AG08395 (cell line): ENCODE data around the gene FBXO40.
"Not testable (repeated sequence)": the region's sequence is repeated elsewhere in the genome, so short reads cannot be mapped to it uniquely, and the experiment has no call there.

ENCODE experiments used
- DNase-seq: peaks from one replicate; pipeline ENCODE4 v3.0.0; 2012; ENCODE audit warnings: mixed read lengths, low spot score

Gene FBXO40, protein sequence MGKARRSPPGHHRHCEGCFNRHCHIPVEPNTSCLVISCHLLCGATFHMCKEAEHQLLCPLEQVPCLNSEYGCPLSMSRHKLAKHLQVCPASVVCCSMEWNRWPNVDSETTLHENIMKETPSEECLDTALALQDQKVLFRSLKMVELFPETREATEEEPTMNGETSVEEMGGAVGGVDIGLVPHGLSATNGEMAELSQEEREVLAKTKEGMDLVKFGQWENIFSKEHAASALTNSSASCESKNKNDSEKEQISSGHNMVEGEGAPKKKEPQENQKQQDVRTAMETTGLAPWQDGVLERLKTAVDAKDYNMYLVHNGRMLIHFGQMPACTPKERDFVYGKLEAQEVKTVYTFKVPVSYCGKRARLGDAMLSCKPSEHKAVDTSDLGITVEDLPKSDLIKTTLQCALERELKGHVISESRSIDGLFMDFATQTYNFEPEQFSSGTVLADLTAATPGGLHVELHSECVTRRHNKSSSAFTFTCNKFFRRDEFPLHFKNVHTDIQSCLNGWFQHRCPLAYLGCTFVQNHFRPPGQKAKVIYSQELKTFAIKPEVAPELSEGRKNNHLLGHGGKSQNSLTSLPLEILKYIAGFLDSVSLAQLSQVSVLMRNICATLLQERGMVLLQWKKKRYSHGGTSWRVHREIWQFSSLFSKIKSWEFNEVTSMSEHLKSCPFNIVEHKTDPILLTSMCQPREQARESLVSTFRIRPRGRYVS

DNA sequence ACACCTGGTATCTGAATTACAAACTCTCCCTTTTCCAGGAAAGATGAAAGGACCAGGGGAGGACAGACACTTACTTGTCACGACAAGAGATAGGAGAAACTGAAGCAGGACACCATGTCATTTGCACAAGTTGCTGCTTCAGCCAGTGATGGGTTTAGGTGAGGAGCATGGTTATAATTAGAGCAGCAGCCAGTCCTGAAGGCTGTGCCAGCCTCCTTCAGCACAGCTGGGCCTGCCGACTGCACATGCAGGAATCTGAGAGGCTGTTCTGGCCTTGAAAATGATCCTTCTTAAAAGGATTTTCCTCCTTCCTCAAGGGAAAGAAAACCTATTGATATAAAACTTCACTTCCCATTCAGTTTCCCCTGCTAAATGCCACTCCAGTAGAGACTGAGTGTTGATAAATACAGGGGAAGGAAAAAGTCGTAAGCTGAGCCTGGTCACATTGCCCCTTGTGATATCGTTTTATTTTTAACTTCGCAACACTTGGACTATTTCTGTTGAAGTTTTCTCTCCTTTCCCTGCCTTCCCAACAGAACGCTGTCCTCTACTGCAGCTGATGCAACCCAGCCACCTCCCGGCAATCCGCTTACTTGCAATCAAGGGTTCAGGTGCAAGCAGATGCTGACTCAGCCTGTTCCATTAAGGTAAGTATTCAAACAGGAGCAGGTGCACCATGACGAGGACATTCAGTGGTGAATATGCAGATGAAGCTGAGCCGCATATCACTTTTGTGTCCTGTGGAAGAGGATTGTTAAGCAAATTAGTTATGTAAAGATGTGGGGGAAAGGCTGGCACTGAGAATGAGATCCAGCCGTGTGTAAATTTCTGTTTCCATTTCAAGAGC, at the start of gene FBXO40:
TSS of gene FBXO40 (plus strand) at position 524 of the 847 bp plus-strand sequence. CDS start 27,197 bp downstream, outside the sequence.
- DNase-seq, result no peak

DNA sequence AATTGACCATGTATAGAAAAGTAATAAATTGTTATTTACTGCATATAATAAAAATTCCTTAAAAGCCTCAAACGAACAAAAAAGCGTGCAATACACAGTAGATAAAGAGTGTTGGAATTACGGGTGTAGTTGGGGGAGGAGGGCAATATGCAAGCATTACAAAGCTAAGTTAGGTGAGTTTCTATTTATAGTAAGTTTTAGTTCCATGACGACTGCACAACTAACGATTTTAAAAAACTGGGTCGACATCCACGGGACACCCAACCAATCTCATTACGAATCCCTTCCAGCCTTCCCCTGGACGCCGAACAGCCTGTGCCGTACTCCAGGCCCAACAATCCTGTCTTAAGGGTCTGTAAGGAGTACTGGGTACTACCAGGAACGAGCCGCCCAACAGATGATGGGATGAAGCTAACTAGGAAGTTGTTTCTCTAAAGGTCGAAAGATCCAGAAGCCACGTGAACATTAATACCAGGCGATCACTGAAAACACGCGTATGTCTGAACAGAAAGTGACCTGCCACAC, 48.1 kb upstream of the FBXO40 start:
- peak; percentile 16 for DNase-seq

DNA sequence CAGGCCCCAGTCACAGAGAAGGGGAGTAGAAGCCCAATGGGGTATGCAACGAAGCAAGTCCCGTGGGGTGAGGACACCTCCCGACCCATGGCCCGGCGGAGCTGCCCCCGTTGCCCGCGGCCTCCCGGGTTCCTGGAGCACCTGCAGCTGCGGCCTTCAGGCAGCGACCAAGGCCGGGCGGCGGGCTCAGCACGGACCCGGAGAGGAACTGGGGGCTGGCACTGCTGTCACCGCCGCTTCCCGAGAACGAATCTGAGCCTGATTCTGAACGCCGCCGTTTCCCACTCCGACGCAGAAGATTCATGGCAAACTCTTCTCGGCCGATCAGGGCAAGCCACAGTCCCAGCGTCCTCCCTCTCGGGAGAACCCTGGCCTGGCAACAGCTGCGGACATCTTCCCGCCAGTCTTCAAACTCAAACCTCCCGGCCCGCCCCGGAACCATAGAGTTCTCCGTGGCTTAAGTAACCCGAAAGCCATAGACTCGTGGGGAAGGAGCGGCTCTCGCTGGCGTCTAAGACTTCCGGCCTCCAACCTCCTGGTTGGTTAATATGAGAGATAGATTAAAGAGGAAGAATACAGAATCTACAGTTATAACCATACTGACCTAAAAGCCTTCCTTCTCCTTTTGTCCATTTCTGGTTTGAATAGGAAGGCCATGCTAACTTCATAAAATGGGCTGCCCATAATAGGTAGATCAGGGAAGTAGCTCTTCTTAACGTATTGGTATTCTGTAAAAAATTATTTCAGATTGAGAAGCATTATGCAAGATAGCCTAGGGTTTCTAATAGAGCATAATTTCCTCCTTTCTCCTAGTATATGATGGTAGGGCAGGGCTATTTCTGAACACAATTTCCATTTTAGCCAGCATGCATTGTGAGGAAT, 47.4 kb upstream of the FBXO40 start, which contains the start of gene POLQ:
TSS of gene POLQ (minus strand) at position 415 of the 882 bp plus-strand sequence. CDS start at position 304, 111 bp downstream.
- DNase-seq, result peak; percentile 95

DNA sequence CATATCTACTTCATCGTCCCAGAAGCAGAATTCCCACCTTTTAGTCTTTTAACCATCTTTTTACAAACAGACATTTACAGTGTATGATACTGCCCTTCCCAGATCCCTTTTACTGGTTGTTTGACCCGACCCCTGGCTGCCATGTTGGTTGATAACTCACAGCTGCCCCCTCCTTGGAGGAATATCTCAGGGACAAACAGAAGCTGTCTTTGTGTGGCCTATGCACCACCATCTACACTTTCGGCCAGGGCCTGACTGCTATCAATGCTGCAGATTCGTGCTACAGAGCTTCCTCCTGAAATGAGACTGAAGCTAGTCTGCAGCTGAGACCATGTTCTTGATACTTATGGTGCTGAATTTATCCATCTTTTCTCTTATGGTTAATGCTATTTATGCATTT, 40.8 kb upstream of the FBXO40 start:
- DNase-seq, result no peak

DNA sequence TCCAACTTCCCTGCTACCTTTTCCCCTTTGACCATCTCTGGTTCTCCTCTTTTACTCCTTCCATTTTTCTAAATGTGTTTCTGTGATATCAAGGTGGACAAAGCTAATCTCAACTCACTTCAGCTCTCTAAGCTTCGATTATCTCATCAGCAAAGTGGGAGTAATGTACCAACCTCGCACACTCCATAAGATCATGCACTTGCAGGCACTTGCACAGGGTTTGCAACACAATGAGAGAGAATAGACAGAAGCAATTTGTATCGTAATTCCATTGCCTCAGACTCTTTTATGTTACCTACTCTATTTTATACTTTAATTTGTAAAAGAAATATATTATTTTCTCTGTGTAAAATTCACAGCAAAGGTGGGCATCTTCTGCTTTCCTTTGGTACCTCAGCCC, 40.4 kb upstream of the FBXO40 start:
- DNase-seq, result no peak

DNA sequence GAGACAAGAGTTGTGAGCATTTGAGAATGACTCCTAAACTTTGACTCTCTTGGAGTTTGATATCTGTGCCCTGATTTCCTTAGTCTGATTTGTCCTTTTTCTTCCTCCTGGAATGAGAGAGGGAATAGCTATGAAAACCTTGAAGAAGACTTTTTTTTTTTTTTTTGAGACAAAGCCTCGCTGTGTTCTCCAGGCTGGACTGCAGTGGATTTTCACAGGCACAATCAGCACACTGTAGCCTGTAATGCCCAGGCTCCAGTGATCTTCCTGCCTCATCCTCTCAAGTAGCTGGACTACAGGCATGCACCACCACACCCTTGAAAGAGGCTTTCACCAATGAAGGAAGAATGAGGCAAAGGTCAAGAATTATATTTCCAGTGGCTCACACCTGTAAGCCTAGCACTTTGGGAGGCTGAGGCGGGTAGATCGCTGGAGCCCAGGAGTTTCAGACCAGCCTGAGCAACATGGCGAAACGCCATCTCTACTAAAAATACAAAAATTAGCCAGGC, 35.7 kb upstream of the FBXO40 start:
- DNase-seq, result no peak

DNA sequence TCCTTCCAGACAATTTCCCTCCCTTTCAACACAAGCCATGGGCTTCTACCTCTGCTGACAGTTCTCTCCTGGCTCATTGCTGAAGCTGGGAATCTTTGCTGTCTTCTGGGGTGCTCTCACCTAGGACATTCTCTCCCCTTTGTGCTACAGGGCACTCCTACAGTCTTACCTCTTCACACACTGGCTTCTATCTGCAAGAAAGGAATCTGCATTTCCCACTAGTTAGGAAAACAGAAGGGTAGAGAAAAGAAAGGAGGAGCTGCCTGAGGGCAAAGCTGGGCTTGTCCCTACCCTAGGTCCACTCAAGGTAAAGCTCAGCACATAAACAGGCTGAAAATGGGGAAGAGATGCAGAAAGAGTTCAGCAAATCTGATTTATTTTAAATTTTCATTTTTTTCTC, 31.0 kb upstream of the FBXO40 start:
- no peak for DNase-seq

DNA sequence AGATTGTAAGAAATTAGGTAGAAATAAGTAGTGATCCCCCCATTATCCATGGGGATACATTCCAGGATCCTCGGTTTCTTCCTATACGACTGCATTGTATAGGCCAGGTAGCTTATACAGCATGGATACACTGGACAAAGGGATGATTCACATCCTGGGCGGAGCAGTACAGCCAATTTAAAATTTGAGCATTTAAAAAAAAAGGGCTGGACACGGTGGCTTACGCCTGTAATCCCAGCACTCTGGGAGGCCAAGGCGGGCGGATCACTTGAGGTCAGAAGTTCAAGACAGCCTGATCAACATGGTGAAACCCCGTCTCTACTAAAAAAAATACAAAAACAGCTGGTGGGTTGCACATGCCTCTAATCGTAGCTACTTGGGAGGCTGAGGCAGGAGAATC, 26.4 kb upstream of the FBXO40 start:
- no peak for DNase-seq

DNA sequence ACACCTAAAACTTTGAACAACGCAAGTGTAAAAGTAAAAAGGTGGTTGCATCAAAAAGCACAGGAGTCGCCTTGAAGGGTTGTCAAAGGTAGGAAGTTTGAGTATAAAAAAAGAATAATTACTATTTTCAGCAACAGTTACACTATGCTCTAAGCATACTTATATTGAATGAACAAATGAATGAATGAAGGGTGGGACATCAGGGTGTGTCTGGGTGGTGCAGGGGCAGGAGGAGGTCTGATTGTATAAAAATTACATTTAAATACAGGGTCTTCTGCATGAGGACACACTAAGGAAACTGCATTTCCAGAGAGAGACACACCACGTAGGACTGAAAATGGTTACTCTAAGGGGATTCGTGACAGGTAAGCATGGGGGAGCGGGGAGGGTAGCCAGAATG, 25.5 kb upstream of the FBXO40 start, which contains the start of gene ARGFX:
TSS of gene ARGFX (plus strand) at position 301 of the 400 bp plus-strand sequence. CDS start 2,765 bp downstream, outside the sequence.
- no peak for DNase-seq

DNA sequence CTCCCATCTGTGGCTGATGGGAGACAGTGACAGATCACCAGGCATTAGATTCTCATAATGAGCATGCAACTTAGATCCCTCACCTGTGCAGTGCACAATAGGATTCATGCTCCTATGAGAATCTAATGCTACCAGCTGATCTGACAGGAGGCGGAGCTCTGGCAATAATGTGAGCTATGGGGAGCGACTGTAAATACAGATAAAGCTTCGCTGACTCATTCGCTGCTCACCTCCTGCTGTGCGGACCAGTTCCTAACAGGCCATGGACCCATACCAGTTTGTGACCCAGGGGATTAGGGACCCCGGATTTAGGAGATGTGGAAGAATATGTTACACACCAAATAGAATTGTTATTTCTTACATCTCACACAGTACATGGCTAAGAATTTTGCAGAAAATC, 18.7 kb upstream of the FBXO40 start:
- DNase-seq, result no peak

DNA sequence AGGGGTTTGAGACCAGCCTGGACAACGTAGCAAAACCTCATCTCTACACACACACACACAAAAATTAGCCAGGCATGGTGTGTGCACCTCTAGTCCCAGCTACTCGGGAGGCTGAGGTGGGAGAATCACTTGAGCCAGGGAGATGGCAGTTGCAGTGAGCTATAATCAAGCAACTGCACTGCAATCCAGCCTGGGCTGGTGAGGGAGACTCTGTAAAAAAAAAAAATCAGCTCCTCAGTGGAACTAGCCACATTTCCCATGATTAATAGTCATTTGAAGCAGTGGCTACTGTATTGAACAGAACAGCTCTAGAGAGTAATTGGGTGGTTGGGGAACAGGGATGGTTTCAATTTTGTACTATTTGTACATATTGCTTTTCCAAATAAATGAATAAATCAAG, 11.5 kb upstream of the FBXO40 start:
- DNase-seq, result no peak

DNA sequence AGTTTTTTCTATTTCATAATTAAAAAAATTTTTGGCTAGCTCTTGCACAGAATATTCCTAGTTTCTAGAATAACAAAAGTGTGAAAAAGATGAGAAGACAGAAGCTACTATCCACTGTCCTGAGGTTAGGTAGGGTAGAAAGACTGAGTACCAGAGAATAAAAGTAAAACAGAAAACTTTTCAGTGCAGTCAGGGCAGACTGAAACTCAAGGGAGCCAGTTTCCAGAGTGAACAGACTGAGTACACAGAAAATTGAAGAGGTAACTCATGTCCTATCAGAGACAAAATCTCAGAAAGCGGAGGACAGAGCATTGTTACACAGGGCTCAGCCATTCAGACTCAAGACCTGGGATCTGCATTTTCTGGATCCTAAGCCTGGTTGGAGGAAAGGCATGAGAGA, 8.8 kb upstream of the FBXO40 start:
- no peak for DNase-seq

DNA sequence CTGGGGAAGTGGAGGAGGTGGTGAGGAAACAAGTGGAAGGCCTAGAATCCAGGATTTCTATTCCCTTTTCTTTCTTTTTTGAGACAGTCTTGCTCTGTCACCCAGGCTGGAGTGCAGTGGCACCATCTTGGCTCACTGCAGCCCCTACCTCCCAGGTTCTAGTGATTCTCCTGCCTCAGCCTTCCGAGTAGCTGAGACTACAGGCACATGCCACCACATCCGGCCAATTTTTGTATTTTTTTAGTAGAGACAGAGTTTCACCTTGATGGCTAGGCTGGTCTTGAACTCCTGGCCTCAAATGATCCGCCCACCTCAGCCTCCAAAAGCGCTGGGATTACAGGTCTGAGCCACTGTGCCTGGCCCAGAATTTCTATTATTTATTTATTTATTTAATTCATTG, 627 bp downstream of the FBXO40 start:
- DNase-seq, result not testable (repeated sequence)

DNA sequence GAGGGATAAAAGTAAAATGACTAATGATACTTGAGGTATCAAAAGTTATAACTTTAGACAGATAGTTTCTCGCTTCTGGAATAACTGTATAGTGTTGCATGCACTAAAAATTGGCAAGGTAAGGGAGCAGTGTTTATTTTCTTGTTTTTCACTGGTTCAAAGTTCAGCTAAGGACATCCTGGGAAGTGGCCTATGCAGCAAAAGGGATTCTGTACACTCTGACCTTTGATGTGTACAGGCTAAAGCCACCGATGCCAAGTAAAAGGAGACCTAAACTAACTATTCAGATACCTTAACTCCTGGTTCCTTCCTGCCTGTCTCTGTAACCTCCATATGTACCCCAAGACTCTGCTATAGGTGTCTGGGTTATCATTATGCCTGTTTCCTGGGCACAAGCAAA, 1.7 kb downstream of the FBXO40 start:
- no peak for DNase-seq

DNA sequence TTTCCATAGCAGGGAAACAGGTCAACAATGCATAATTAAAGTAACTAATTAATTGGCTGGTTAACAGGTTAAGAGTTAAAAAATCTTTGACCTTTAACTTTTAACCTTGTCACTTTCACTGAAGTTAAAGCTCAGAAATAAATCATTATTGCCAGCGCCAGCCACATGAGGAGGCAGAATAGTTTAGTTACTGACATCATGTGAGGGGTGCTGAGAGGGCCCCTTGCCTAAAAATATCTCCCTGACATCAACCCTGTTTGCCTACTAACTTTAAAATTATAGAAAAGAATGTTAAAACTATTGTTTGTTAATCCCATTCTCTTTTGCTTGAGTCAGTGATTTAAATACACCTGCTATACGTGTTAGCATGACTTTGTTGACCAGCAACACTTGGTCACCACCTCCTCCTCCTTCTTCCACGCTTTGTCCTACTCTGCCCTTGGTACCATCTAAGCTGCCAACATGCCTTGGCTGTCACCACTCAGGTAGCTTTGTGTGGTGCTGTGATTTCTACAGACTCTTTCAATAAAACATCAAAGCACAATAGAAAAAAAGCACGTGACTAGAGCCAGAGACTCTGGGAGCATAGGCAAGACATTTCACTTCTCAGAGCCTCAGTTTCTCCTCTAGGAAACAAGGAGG, 2.7 kb downstream of the FBXO40 start:
- no peak for DNase-seq

DNA sequence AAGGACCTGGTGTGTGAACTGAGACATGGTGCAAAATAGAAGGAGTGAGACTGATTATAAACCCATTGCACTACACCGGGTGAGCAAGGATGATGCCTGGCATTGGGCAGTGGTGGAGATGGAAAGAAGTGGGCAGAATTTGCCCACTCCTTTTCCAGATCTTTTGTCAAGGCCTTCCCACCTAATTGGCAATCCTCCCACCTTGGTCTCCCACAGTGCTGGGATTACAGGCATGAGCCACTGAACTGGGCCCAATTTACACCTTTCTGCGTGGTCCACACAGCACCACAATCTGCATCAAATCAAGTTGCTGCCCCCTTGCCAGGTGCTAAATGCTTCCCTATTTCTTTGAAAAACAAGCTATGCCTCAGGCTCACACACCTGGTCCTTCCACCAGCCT, 5.4 kb downstream of the FBXO40 start:
- no peak for DNase-seq

DNA sequence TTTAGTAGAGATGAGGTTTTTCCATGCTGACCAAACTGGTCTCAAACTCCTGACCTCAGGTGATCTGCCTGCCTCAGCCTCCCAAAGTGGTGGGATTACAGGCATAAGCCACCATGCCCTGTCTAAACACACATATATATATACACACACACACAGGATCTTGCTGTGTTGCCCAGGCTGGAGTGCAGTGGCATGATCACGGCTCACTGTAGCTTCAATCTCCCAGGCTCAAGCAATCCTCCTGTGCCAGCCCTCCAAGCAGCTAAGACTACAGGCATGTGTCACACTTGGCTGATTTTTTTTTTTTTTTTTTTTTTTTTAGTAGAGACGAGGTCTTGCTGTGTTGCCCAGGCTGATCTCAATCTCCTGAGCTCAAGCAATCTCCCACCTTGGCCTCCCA, 6.7 kb downstream of the FBXO40 start:
- not testable (repeated sequence) for DNase-seq

DNA sequence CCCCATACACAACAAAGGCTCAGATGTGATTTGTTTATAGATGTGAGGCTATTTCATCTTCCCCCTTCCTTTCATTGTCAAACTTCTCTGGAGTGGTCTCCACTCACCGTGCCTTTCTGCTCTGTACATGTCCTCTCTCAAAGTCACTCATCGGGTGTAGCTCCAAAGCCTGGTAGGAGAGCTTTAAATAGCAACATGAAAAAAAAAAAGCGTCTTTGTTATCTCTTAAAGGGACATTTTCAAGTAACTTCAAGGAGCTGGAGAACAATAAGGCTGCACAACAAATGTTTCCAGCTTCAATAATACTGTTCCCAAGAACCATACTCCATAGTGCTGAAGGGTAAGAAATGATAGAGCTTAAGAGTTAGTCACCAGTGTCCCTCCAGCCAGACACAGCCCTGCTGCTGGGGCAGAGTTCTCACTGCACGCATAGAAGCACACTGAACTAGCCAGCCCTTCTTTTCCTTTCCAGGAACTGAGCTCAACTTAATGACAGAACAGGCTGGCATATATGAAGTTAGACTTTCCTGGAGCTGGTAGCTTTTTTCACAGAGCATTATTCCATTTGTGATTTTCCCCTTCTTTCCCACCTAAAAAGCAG, 8.1 kb downstream of the FBXO40 start:
- no peak for DNase-seq

DNA sequence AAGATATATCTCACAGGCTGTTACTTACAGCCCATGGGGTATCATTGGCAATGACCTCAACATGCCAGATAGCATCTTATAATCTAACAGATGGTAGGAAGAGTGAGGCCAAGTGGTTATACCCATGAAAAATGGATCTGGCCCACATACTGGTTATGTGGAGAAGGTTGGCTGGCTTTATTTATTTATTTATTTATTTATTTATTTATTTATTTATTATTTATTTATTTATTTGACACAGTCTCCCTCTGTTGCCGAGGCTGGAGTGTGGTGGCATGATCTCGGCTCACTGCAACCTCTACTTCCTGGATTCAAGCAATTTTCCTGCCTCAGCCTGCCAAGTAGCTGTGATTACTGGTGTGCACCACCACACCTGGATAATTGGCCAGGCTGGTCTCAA, 11.6 kb downstream of the FBXO40 start:
- DNase-seq, result no peak

DNA sequence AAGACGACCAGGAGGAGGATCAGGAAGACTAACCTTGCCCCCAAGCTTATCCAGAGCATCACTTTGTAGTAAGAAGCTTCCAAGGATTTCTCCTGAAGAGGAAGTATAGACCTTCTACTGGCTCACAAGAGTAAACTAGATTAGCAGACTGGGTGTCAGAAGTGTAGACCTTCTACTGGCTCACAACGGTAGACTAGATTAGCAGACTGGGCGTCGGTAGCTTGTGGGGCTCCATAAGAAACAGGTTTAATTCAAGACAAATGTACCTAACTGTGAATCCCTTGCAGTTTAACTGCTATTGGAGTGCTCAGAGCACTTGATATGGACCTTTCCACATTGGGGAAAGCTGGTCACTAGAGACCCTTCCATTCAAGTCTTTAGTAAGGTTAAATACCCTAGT, 12.9 kb downstream of the FBXO40 start:
- no peak for DNase-seq
